ENCODE data around the gene SMARCA2.

SMARCA2 gene

GRCh38 chr9:2008372-2008771 is 6.8 kb upstream of the SMARCA2 start:
- Histone ChIP-seq H3K4me3 (ENCODE audit: low read length) (no peak overlapping the region), H4K20me1 (ENCODE audit: insufficient read depth, low read length) (no peaks in the 10 kb centered on the region), H3K9me2 (replicated peaks; ENCODE audit: insufficient read depth, low read length) (no peaks in the 10 kb centered on the region), H2AFZ (ENCODE audit: low read length) (no peak overlapping the region), H3K27ac (ENCODE audit: low read length) (no peak overlapping the region), H3F3A (ENCODE audit: insufficient read depth, low read length) (no peaks in the 10 kb centered on the region), H3K27me3 (replicated peaks; ENCODE audit: insufficient read depth, low read length) (no peaks in the 10 kb centered on the region), H3K36me3 (replicated peaks; ENCODE audit: insufficient read depth, low read length) (no peaks in the 10 kb centered on the region), H3K79me2 (ENCODE audit: low read length) (no peaks in the 10 kb centered on the region), H3K9ac (ENCODE audit: low read length) (no peak overlapping the region), H3K9me3 (replicated peaks; ENCODE audit: insufficient read depth, low read length) (no peaks in the 10 kb centered on the region), H3K4me2 (ENCODE audit: low read depth, low read length) (no peak overlapping the region), H3K4me1 (ENCODE audit: low read length) (no peaks in the 10 kb centered on the region)
- TF ChIP-seq CTCF (IDR thresholded peaks at IDR 0.05; ENCODE audit: low read length) (no peak), EZH2phosphoT487 (IDR thresholded peaks at IDR 0.05; ENCODE audit: low read length) (no peak), EZH2 (optimal IDR thresholded peaks at IDR 0.05; ENCODE audit: low read depth, low read length) (no peak)
- DNase-seq = no peak

GRCh38 chr9:2012347-2012746 is 2.8 kb upstream of the SMARCA2 start:
- DNase-seq = no peak
- no peaks in the 10 kb centered on the region for H3K27me3 ChIP-seq (replicated peaks; ENCODE audit: insufficient read depth, low read length)
- peaks cover 17% of the 10 kb centered on the region for H3K79me2 ChIP-seq (ENCODE audit: low read length)
- H3K36me3 ChIP-seq (replicated peaks; ENCODE audit: insufficient read depth, low read length) = no peaks in the 10 kb centered on the region
- H4K20me1 ChIP-seq (ENCODE audit: insufficient read depth, low read length) = no peaks in the 10 kb centered on the region
- no peak overlapping the region for H3K4me3 ChIP-seq (ENCODE audit: low read length)
- H3K9me2 ChIP-seq (replicated peaks; ENCODE audit: insufficient read depth, low read length) = no peaks in the 10 kb centered on the region
- no peak for TF ChIP-seq EZH2 (optimal IDR thresholded peaks at IDR 0.05; ENCODE audit: low read depth, low read length)
- TF ChIP-seq CTCF (IDR thresholded peaks at IDR 0.05; ENCODE audit: low read length) = no peak
- TF ChIP-seq EZH2phosphoT487 (IDR thresholded peaks at IDR 0.05; ENCODE audit: low read length) = no peak
- H3F3A ChIP-seq (ENCODE audit: insufficient read depth, low read length) = peaks cover 17% of the 10 kb centered on the region
- H3K4me2 ChIP-seq (ENCODE audit: low read depth, low read length) = no peak overlapping the region
- no peak overlapping the region for H2AFZ ChIP-seq (ENCODE audit: low read length)
- H3K9ac ChIP-seq (ENCODE audit: low read length) = no peak overlapping the region
- H3K4me1 ChIP-seq (ENCODE audit: low read length) = 0 out of 2 replicates have a peak, but pooled peaks cover 2% of the 10 kb centered on the region
- no peaks in the 10 kb centered on the region for H3K9me3 ChIP-seq (replicated peaks; ENCODE audit: insufficient read depth, low read length)
- H3K27ac ChIP-seq (ENCODE audit: low read length) = no peak overlapping the region

GRCh38 chr9:2013743-2014475 is 1.2 kb upstream of the SMARCA2 start:
- Histone ChIP-seq H3K4me1 (ENCODE audit: low read length) (peaks cover 10% of the 10 kb centered on the region; the same call in 1 of the 2 replicates), H3K4me3 (ENCODE audit: low read length) (peak overlapping the region; percentile 92), H3K36me3 (replicated peaks; ENCODE audit: insufficient read depth, low read length) (no peaks in the 10 kb centered on the region), H3K4me2 (ENCODE audit: low read depth, low read length) (peak overlapping the region; percentile 86), H3K27ac (ENCODE audit: low read length) (peak overlapping the region; percentile 91; the same call in 1 of the 2 replicates), H3K79me2 (ENCODE audit: low read length) (peaks cover 32% of the 10 kb centered on the region), H3K9me3 (replicated peaks; ENCODE audit: insufficient read depth, low read length) (no peaks in the 10 kb centered on the region), H3K9ac (ENCODE audit: low read length) (peak overlapping the region; percentile 80; the same call in 1 of the 2 replicates), H4K20me1 (ENCODE audit: insufficient read depth, low read length) (0 out of 2 replicates have a peak, but pooled peaks cover 5% of the 10 kb centered on the region), H3K9me2 (replicated peaks; ENCODE audit: insufficient read depth, low read length) (no peaks in the 10 kb centered on the region), H3K27me3 (replicated peaks; ENCODE audit: insufficient read depth, low read length) (no peaks in the 10 kb centered on the region), H2AFZ (ENCODE audit: low read length) (peak overlapping the region; percentile 94), H3F3A (ENCODE audit: insufficient read depth, low read length) (peaks cover 17% of the 10 kb centered on the region)
- TF ChIP-seq CTCF (IDR thresholded peaks at IDR 0.05; ENCODE audit: low read length) (no peak), EZH2phosphoT487 (IDR thresholded peaks at IDR 0.05; ENCODE audit: low read length) (no peak), EZH2 (optimal IDR thresholded peaks at IDR 0.05; ENCODE audit: low read depth, low read length) (no peak)
- no peak for DNase-seq

All from MM.1S (cell line).